Thoracic aorta (tissue), 2 donors: ENCODE results near the gene ZNF440. TPM values are rescaled to one million over a fixed set of nuclear protein-coding genes. Genes with fewer than 3 reads are reported as not detected.
"Not testable (repeated sequence)": the region's sequence is repeated elsewhere in the genome, so short reads cannot be mapped to it uniquely, and the experiment has no call there.

ENCODE experiments used
- ATAC-seq: fragments of 150-250 bp; one replicate; pipeline ENCODE4 v1.8.0; 2017; ENCODE audit warnings: low read depth; ENCODE audit not compliant: insufficient number of reproducible peaks, low FRiP score
- DNase-seq: peaks from one replicate; pipeline ENCODE4 v3.0.0-alpha.2; 2020; ENCODE audit warnings: low spot score
- H3K27ac ChIP-seq, 2 donors: fragments of 200-600 bp; sonication (generic); 1 replicate in 1 of 2; 2 replicates in 1 of 2; pipeline ENCODE4 v1.5.1; 2016; ENCODE audit warnings: mild to moderate bottlenecking in 2 of 2, moderate library complexity in 2 of 2
- H3K27me3 ChIP-seq: fragments of 200-600 bp; sonication (generic); replicated peaks from 2 replicates; pipeline ENCODE4 v1.6.0; 2016; ENCODE audit warnings: mild to moderate bottlenecking; ENCODE audit not compliant: insufficient read depth
- H3K36me3 ChIP-seq: fragments of 200-600 bp; sonication (generic); one replicate; pipeline ENCODE4 v1.5.1; 2016
- H3K4me1 ChIP-seq, 2 donors: fragments of 200-600 bp; sonication (generic); 1 replicate in 1 of 2; 2 replicates in 1 of 2; pipeline versions ENCODE4 v1.5.1 to v1.6.0; 2016; ENCODE audit warnings: low read depth in 2 of 2, mild to moderate bottlenecking in 1 of 2; ENCODE audit not compliant: control insufficient read depth in 1 of 2
- H3K4me3 ChIP-seq: fragments of 200-600 bp; sonication (generic); 2 replicates; pipeline ENCODE4 v1.5.1; 2016; ENCODE audit warnings: mild to moderate bottlenecking
- H3K9me3 ChIP-seq: fragments of 200-600 bp; sonication (generic); 2 replicates; pipeline ENCODE4 v1.5.1; 2016
- CTCF ChIP-seq: fragments of 200-600 bp; sonication (generic); IDR thresholded peaks from one replicate; pipeline ENCODE4 v1.5.1; 2019; ENCODE audit warnings: antibody characterized with exemption
- total RNA-seq, 2 donors: library from RNA; depleted of rRNA; stranded (reverse); fragments of >200 nt; gene quantifications; one replicate each; pipeline versions ENCODE4 v1.1.0 to v1.2.3, GENCODE V29; 2016

ZNF440 gene
- 10 to 100 TPM in 1 of 2 donors, 1 to 10 TPM in 1; 7.3 to 23.5 TPM for total RNA-seq

- Histone ChIP-seq H3K4me3 (peak within 1 kb of the TSS; percentile 91), H3K27me3 (no peaks in the 10 kb centered on the region)
- no peak for TF ChIP-seq CTCF
These were observed at the start of gene ZNF440 for GRCh38 chr19:11814029-11814699. Gene ZNF440 (plus strand): TSS chr19:11814273. CDS start chr19:11814448, 175 bp downstream.

GRCh38 chr19:11766597-11767591, 47.2 kb upstream of the ZNF440 start, which contains the start of gene ZNF441:
Gene ZNF441 (plus strand): TSS chr19:11767000. CDS start chr19:11767194, 194 bp downstream.
- H3K36me3 ChIP-seq = no peaks in the 10 kb centered on the region
- no peak for TF ChIP-seq CTCF
- DNase-seq (peak; percentile 93), ATAC-seq (peak; percentile 93)
- H3K27me3 ChIP-seq = no peaks in the 10 kb centered on the region
- H3K4me1 ChIP-seq = peaks cover 9 to 19% of the 10 kb centered on the region in 2 donors
- peak within 1 kb of the TSS; percentile 85 for H3K4me3 ChIP-seq
- H3K27ac ChIP-seq = peak within 1 kb of the TSS; percentile 88 to 96
- H3K9me3 ChIP-seq = peaks cover 9% of the 10 kb centered on the region

More at GRCh38 chr19:11814029-11814699, at the start of gene ZNF440:
- Histone ChIP-seq H3K9me3 (no peaks in the 10 kb centered on the region), H3K36me3 (no peaks in the 10 kb centered on the region), H3K4me1 (peaks cover 0 to 17% of the 10 kb centered on the region in 2 donors), H3K27ac (peak within 1 kb of the TSS; percentile 86 to 93)
- ATAC-seq = peak; percentile 82
- peak; percentile 84 for DNase-seq

- ATAC-seq = no peak
- no peak for TF ChIP-seq CTCF
These were observed 46.4 kb upstream of the ZNF440 start for GRCh38 chr19:11767633-11768133.

GRCh38 chr19:11769995-11770394, 44.1 kb upstream of the ZNF440 start:
- TF ChIP-seq CTCF = no peak
- DNase-seq (no peak), ATAC-seq (no peak)
- H3K27me3 ChIP-seq = no peaks in the 10 kb centered on the region
- H3K9me3 ChIP-seq = peaks cover 27% of the 10 kb centered on the region
- H3K4me3 ChIP-seq = no peak overlapping the region
- H3K27ac ChIP-seq = no peak overlapping the region
- peaks cover 9 to 19% of the 10 kb centered on the region in 2 donors for H3K4me1 ChIP-seq
- no peaks in the 10 kb centered on the region for H3K36me3 ChIP-seq

More at GRCh38 chr19:11767633-11768133, 46.4 kb upstream of the ZNF440 start:
- peaks cover 9 to 19% of the 10 kb centered on the region in 2 donors for H3K4me1 ChIP-seq
- peak overlapping the region; percentile 85 for H3K4me3 ChIP-seq
- H3K27ac ChIP-seq = peak overlapping the region; percentile 88 to 96
- H3K9me3 ChIP-seq = peaks cover 15% of the 10 kb centered on the region
- DNase-seq = no peak
- H3K36me3 ChIP-seq = no peaks in the 10 kb centered on the region
- no peaks in the 10 kb centered on the region for H3K27me3 ChIP-seq

- not testable (repeated sequence) for H3K4me3 ChIP-seq, H3K27me3 ChIP-seq, H3K36me3 ChIP-seq, H3K27ac ChIP-seq, DNase-seq, ATAC-seq
- Histone ChIP-seq H3K9me3 (peaks cover 40% of the 10 kb centered on the region), H3K4me1 (peaks cover 5 to 15% of the 10 kb centered on the region in 2 donors)
These were observed 42.6 kb upstream of the ZNF440 start for GRCh38 chr19:11771520-11771919.

- not testable (repeated sequence) for H3K4me3 ChIP-seq, H3K27ac ChIP-seq, H3K27me3 ChIP-seq, H3K4me1 ChIP-seq, DNase-seq, ATAC-seq
- Histone ChIP-seq H3K9me3 (peaks cover 84% of the 10 kb centered on the region), H3K36me3 (peaks cover 57% of the 10 kb centered on the region)
These were observed 37.4 kb upstream of the ZNF440 start for GRCh38 chr19:11776669-11777068.
